Superior temporal gyrus (tissue), 1 donor: ENCODE data around the gene NT5C1A.
A peak's percentile ranks its signal among the peaks of the same experiment; 100 is the strongest.

Source experiments
- DNase-seq: peaks from one replicate; pipeline ENCODE4 v3.0.0-alpha.2; 2016; ENCODE audit errors: extremely low spot score

NT5C1A gene

DNA sequence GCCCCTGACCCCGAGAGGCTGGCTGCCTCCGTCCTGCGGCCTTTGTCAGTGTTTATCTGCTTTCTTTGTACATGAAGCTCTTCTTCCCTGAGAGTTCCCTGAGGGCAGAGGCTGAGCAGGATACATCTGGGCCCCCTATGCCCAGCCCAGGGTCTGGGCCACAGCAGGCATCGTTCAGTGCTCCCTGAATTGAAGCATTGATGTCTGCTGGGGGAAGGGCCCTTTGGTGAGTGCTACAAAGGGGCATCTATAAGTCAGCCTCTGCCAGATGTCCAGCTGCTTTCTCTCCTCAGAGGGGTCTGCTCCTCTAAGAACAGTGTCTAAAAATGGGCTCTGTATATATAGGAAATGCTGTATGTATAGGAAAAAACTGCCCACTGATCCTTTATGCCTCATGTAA lies 34.5 kb downstream of the NT5C1A start:
- DNase-seq, result no peak

GRCh38 chr1:39635871-39636210 lies 36.1 kb downstream of the NT5C1A start:
- DNase-seq, result no peak

DNA sequence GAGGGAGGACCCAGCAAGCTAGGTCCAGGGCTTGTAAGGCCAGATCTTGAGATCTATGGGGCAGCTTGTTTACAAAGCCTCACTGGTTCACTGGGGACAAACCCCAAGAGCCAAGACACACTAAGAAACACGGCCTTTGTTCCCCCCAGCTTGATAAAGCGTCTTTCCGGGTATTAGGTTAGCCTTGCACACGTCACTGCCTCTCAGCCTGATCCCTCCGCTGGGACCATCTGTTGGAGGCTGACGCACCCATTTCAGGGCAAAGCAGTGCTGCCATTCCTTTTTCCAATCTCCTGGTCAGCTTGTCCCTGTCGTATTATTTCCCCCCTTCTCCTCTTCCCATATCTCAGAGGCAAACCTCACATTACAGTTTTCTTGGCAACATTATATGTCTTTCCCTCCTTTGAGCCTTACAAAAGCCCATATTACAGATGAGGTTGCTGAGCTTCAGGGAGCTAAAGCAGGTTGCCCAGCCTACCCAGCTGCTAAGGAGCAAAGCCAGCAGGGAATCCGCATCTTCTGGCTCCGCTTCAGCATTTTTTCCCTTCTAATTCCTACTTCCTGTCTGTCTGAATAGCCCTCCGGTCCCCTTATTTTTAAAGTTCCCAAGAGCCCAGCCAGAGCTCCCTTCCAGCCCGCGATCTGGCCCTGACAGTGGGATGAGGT lies 36.6 kb downstream of the NT5C1A start:
- DNase-seq, result no peak

DNA sequence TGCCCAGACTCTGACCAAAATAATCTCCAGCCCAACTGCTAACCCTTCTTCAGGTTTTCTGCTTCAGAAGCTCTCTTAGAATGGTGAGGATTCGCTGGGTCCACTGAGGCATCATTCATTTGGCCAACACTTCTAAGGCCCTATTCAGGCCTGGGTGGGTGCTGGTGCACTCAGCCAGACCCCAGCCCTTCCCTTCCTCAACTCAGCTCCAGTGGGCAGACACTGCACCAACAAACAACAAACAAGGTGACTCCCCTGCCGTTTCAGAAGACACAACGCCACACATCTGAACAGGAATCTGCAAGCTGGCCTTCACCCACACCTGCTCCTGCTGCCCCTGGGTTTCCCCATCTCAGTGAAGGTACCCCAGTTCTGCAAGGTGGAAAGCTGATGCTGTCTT lies 38.5 kb downstream of the NT5C1A start:
- DNase-seq, result no peak

DNA sequence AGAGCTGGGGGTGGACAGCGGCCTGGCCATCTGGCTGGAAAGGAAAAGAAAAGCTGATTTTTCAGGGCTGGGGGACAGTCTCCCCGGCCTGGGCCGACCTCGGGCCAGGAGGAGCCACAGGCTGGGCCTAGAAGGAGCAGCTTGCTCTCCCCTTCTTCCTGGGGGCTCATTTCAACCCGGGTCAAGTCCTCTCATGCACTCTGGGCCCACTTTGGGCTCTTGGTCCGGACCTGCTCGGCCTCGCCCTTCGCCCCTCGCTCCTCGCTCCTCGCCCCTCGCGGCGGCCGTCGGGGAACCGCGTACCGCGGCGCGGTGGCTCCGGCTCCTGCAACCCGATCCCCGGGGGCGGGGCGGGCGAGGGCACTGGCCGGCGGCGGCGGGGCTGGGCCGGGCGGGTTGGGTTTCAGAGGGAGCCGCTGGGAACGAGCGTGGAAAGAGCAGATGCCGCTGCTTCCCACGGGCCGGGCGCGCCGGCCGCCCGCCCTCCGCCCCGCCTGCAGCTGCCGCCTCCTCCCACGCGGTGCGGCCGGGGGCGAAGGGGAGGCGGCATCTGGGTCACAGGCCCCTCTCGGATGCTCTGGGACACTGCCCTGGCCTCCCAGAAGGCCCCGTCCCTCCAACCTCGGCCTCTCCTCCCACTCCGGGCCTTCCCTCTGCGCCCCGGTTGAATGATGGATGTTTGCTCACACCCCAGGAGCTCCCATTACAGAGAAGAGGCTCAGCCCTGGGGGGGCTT lies 39.1 kb downstream of the NT5C1A start:
- DNase-seq, result no peak

DNA sequence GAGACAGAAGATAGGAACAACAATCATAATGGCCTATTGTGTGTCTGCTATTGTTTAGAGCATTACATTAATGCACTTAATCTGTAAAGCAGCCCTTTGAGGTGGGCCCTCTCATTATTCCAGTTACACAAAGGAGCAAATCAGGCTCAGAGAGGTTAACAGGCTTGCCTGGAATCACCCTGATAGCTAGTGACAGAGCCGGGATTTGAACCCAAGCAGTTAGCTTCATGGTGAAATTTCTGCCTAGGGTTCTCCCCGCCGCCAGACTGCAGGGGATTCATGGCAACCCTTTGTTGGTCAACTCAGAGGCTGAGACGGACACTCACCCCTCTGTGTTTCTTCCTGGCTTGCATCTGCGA lies 39.6 kb downstream of the NT5C1A start:
- DNase-seq, result no peak

DNA sequence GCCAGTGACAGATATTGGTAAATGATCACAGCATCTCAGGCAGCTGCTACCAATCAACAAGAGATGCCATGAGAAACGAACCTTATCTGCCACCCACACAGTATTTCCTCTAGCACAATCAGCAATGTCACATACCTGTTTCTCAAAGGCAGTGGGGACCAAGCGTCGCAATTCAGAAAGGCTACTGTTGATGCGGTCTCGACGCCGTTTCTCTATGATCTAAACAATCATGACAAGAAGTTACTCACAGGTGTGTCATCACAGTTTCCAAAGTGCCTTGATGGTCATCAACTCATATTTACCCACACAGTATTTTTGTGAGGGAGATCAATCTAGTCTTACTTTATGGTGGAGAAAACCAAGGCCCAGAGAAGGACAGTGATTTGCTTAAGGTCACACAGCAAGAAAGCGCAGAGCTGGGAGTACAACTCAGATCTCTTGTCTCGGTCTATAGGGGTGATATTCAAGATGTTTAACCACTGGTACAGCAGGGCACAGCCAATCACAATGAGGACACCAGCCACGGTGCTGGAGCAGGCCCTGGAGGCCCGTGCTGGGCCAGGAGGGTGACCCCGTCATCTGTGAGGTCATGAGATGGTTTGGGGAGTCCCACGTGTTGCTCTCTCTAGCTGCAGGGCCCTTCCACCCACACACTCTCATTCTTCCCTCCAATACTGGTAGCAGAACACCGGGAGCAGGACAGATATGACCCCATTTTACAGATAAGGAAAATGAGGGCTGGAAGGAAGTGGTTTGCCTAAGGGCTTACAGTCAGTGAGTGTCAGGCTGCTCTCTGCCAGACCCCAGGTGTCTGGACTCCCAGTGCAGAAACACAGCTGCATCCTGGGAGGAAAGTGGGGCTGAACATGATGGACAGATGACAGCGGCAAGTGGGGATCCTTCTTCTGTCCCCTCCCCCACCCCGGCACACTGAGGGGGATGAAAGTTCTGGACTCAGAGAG lies 40.3 kb downstream of the NT5C1A start:
- DNase-seq, result no peak

DNA sequence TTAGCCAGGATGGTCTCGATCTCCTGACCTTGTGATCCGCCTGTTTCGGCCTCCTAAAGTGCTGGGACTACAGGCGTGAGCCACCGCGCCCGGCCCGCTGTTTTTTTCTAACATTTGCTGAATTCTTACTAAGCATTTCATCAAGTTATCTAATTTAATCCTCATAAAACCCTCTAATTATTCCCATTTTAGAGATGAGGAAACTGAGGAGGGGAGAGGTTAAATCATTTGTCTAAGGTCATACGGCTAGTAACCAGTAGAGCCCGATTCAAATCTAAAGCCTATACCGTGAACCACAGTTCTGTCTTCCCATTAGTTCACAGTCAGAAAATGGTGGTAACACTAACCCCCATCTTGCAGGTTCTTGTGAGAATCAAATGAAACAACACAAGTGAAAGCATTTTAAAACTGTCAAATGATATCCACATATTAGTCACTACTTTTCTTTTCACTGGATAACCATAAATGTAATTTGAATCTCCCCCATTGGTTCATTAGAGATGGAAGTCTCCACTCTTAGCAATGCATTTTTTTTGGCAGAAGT lies 43.0 kb downstream of the NT5C1A start:
- no peak for DNase-seq

- DNase-seq, result no peak
Observed at GRCh38 chr1:39626646-39627045, 45.3 kb downstream of the NT5C1A start.

- DNase-seq, result peak; percentile 22
Observed at GRCh38 chr1:39625462-39626273, 46.2 kb downstream of the NT5C1A start.

DNA sequence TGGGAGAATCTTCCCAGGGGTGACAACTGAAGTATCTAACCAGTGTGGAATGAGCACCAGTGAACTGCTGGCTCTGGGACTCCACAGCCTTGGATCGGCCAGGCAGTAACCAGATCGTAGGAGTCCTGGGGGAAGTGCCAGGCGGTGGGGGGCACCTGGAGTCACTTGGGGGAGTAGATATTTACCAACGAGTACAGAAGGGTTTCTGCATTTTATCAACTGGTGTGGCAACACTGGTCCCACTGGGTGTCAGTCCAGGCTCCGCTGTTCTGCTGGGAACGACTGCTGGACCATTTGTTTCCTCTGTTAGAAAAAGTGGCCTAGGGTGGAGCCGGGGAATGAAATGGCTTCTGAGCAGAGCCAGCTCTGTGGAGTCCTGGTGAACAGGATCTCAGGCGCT lies 46.9 kb downstream of the NT5C1A start:
- DNase-seq, result no peak

GRCh38 chr1:39623053-39623452 lies 48.9 kb downstream of the NT5C1A start:
- no peak for DNase-seq

DNA sequence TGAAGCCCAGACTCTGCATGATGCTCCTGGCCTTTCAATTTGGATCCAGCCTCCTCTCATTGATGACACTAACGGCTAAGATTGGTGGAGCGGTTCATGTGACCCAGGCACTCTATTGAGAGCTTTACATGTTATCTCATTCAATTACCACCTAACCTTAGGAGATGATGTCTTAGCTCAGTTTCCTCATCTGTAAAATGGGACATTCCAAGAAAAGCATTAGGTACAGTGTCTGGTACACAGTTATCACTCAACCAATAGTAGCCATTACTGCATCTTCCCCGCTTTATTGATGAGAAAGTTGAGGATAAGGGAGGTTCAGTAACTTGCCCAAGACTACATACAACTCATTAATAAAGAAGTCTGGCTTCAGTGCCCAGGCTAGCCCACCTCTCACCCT lies 49.5 kb downstream of the NT5C1A start:
- DNase-seq, result no peak

- no peak for DNase-seq
Observed at GRCh38 chr1:39620659-39621165, 51.2 kb downstream of the NT5C1A start.

DNA sequence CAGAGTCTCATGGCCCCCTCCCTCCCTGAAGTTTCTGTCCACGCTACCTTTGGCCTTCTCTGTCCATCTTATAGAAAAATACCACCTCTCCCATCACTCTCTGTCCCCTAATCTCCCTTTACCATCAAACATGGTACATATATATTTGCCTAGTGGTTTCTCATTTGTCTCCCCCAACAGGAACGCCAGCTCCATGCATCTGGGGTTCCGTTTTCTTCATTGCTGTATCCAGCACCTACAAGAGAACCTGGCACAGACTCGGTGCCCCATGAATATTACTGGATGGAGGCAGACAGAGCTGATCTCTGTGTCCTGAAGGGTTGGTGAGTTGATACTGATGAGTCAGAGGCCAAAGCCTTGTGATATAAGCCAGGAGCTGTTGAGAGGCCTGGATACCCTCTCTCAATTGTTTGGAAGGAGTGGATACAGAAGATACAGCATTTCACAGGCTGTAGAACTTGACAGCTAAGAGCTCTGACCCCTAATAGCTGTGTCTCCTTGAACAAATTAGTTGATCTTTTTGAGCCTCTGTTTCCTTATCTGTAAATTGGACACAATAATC lies 54.3 kb downstream of the NT5C1A start:
- DNase-seq, result no peak

DNA sequence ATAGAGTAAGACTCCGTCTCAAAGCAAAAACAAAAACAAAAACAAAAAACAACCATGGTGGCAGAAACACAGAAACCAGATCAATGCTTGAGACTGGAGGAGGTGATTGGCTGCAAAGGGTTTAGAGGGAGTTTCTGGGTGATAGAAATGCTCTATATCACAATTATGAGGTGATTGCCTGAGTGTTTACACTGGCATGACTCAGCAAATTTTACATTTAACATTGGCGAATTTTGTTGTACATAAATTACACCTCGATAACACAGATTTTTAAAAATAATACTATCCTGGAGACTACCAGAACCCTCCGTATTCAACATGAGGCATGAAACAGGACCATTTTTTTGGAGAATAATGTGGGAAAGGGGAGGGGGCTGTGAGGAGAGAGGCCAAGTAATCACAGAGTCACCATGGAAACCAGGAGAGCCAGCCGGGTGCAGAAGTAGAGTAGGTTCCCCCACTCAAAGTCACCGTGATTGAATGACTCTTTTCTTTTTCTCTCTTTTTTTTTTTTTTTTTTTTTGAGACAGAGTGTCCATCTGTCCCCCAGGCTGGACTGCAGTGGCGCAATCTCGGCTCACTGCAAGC lies 56.7 kb downstream of the NT5C1A start:
- DNase-seq, result no peak

DNA sequence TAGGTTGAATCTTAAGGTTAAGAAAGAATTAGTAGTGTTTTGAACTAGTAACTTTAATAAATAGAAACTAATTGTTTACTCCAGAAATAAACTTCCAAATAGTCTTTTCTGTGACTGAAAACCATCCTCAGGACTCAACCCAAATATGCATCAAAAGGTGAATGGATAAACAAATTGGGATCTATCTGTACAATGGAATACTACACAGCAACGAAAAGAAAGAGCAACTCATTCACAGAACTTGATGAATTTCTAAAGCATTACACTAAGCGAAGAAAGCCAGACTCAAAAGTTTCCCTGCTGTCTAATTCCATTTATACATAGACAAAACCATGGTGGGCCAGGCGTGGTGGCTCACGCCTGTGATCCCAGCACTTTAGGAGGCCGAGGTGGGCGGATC lies 57.4 kb downstream of the NT5C1A start:
- no peak for DNase-seq

GRCh38 chr1:39613250-39613649 lies 58.7 kb downstream of the NT5C1A start:
- DNase-seq, result no peak

GRCh38 chr1:39609618-39610331 lies 62.1 kb downstream of the NT5C1A start:
- no peak for DNase-seq
